Ascending aorta (tissue), 2 donors: ENCODE measurements around the gene ARHGAP10. TPM values are rescaled to one million over a fixed set of nuclear protein-coding genes. Genes with fewer than 3 reads are reported as not detected.
"Not testable (repeated sequence)": the region's sequence is repeated elsewhere in the genome, so short reads cannot be mapped to it uniquely, and the experiment has no call there.

ENCODE experiments used
- DNase-seq, 2 donors: peaks; one replicate each; pipeline ENCODE4 v3.0.0-alpha.2; 2019; ENCODE audit warnings: low spot score in 2 of 2
- H3K27ac ChIP-seq, 2 donors: fragments of 200-600 bp; sonication (generic); one replicate each; pipeline ENCODE4 v1.5.1; 2016 to 2017; ENCODE audit warnings: mild to moderate bottlenecking in 1 of 2
- H3K27me3 ChIP-seq: fragments of 200-600 bp; sonication (generic); one replicate; pipeline ENCODE4 v1.5.1; 2017
- H3K36me3 ChIP-seq, 2 donors: fragments of 200-600 bp; sonication (generic); one replicate each; pipeline ENCODE4 v1.5.1; 2016
- H3K4me1 ChIP-seq, 2 donors: fragments of 200-600 bp; sonication (generic); one replicate each; pipeline ENCODE4 v1.5.1; 2016 to 2017; ENCODE audit warnings: mild to moderate bottlenecking in 1 of 2
- H3K4me3 ChIP-seq, 2 donors: fragments of 200-600 bp; sonication (generic); one replicate each; pipeline ENCODE4 v1.5.1; 2016 to 2017; ENCODE audit warnings: mild to moderate bottlenecking in 1 of 2
- H3K9me3 ChIP-seq, 2 donors: fragments of 200-600 bp; sonication (generic); one replicate each; pipeline ENCODE4 v1.5.1; 2016
- intact Hi-C: fragments of 100-400 bp; cut with DNase I; formaldehyde crosslinking; loops from one replicate; pipeline ENCODE4 v1.15.1; 2023
- total RNA-seq: library from RNA; depleted of rRNA; stranded (reverse); fragments of >200 nt; gene quantifications from one replicate; pipeline ENCODE4 v1.1.0, GENCODE V29; 2016
- TF ChIP-seq, protein P1 (sequence below), 3 experiments: fragments of 200-600 bp in 2 of 3; fragments of 450-650 bp in 1 of 3; sonication (generic) in 2 of 3; IDR thresholded peaks; one replicate each; pipeline ENCODE4 v1.5.1; 2016 to 2019; ENCODE audit warnings: antibody characterized with exemption in 3 of 3, mild to moderate bottlenecking in 1 of 3, moderate library complexity in 1 of 3

ARHGAP10 gene
- total RNA-seq, 1 donor from 2014 or later, result 77.3 TPM

- H3K27ac ChIP-seq, result no peak overlapping the region
- DNase-seq, result no peak
These were observed 61.9 kb downstream of the ARHGAP10 start for GRCh38 chr4:147793569-147794313.

GRCh38 chr4:147794314-147794680 lies 62.4 kb downstream of the ARHGAP10 start:
- no peak for DNase-seq
- TF ChIP-seq, protein P1, sequence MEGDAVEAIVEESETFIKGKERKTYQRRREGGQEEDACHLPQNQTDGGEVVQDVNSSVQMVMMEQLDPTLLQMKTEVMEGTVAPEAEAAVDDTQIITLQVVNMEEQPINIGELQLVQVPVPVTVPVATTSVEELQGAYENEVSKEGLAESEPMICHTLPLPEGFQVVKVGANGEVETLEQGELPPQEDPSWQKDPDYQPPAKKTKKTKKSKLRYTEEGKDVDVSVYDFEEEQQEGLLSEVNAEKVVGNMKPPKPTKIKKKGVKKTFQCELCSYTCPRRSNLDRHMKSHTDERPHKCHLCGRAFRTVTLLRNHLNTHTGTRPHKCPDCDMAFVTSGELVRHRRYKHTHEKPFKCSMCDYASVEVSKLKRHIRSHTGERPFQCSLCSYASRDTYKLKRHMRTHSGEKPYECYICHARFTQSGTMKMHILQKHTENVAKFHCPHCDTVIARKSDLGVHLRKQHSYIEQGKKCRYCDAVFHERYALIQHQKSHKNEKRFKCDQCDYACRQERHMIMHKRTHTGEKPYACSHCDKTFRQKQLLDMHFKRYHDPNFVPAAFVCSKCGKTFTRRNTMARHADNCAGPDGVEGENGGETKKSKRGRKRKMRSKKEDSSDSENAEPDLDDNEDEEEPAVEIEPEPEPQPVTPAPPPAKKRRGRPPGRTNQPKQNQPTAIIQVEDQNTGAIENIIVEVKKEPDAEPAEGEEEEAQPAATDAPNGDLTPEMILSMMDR (IDR thresholded peaks at IDR 0.05), result no peak
- Histone ChIP-seq H3K27me3 (no peaks in the 10 kb centered on the region), H3K27ac (no peak overlapping the region), H3K4me3 (no peak overlapping the region), H3K36me3 (no peaks in the 10 kb centered on the region), H3K4me1 (peaks cover 5 to 13% of the 10 kb centered on the region in 2 donors), H3K9me3 (no peaks in the 10 kb centered on the region)
- intact Hi-C loops, result no loop called here

More at GRCh38 chr4:147793569-147794313, 61.9 kb downstream of the ARHGAP10 start:
- Histone ChIP-seq H3K36me3 (no peaks in the 10 kb centered on the region), H3K9me3 (no peaks in the 10 kb centered on the region), H3K4me1 (peaks cover 0 to 12% of the 10 kb centered on the region in 2 donors), H3K4me3 (no peak overlapping the region), H3K27me3 (no peaks in the 10 kb centered on the region)
- TF ChIP-seq, protein P1 (IDR thresholded peaks at IDR 0.05), result no peak
- intact Hi-C loops, result no loop called here

- TF ChIP-seq, protein P1 (IDR thresholded peaks at IDR 0.05), result no peak
- Histone ChIP-seq H3K4me1 (peaks cover 5 to 15% of the 10 kb centered on the region in 2 donors), H3K27ac (no peak overlapping the region)
These were observed 63.0 kb downstream of the ARHGAP10 start for GRCh38 chr4:147794787-147795413.

DNA sequence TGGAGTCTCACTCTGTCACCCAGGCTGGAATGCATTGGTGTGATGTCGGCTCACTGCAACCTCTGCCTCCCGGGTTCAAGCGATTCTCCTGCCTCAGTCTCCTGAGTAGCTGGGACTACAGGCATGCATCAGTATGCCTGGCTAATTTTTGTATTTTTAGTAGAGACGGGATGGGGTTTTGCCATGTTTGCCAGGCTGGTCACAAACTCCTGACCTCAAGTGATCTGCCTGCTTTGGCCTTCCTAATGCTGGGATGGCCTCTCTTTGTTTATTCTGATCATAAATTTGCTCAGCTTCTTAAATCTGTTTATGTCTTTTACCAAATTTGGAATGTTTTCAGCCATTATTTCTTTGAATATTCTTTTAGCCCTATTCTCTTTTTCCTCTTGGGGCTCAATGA lies 67.2 kb downstream of the ARHGAP10 start:
- H3K4me3 ChIP-seq, intact Hi-C loops, H3K27me3 ChIP-seq, H3K9me3 ChIP-seq, DNase-seq, H3K36me3 ChIP-seq, H3K27ac ChIP-seq: not testable (repeated sequence)
- H3K4me1 ChIP-seq, result peaks cover 5 to 20% of the 10 kb centered on the region in 2 donors

More at GRCh38 chr4:147794787-147795413, 63.0 kb downstream of the ARHGAP10 start:
- Histone ChIP-seq H3K27me3 (no peaks in the 10 kb centered on the region), H3K4me3 (no peak overlapping the region), H3K9me3 (no peaks in the 10 kb centered on the region), H3K36me3 (no peaks in the 10 kb centered on the region)
- intact Hi-C loops, result no loop called here
- DNase-seq, result no peak

- TF ChIP-seq, protein P1 (IDR thresholded peaks at IDR 0.05), result no peak
- intact Hi-C loops, result no loop called here
- Histone ChIP-seq H3K9me3 (no peaks in the 10 kb centered on the region), H3K4me3 (no peak overlapping the region), H3K4me1 (peaks cover 5 to 30% of the 10 kb centered on the region in 2 donors), H3K27ac (no peak overlapping the region), H3K36me3 (no peaks in the 10 kb centered on the region), H3K27me3 (no peaks in the 10 kb centered on the region)
- DNase-seq, result no peak
These were observed 68.2 kb downstream of the ARHGAP10 start for GRCh38 chr4:147799986-147800555.

- intact Hi-C loops, result no loop called here
- no peaks in the 10 kb centered on the region for H3K27me3 ChIP-seq
- no peaks in the 10 kb centered on the region for H3K36me3 ChIP-seq
- H3K9me3 ChIP-seq, result no peaks in the 10 kb centered on the region
- H3K4me1 ChIP-seq, result peaks cover 5 to 43% of the 10 kb centered on the region in 2 donors
- DNase-seq, result no peak
- no peak overlapping the region for H3K27ac ChIP-seq
- TF ChIP-seq, protein P1 (IDR thresholded peaks at IDR 0.05), result no peak
- H3K4me3 ChIP-seq, result no peak overlapping the region
These were observed 69.9 kb downstream of the ARHGAP10 start for GRCh38 chr4:147801820-147802219.
